DOHH2 (cell line): ENCODE data around the gene RAD23A.
"Not testable (repeated sequence)": the region's sequence is repeated elsewhere in the genome, so short reads cannot be mapped to it uniquely, and the experiment has no call there.

Experiments used
- H3F3A ChIP-seq: fragments of 200-600 bp; sonication (generic), shearing (Covaris generic); 2 replicates; pipeline ENCODE4 v1.6.0; 2016; ENCODE audit warnings: antibody characterized with exemption, mild to moderate bottlenecking; ENCODE audit not compliant: control insufficient read depth, insufficient read depth
- H3K27ac ChIP-seq: fragments of 200-600 bp; sonication (generic); 2 replicates; pipeline ENCODE4 v1.5.1; 2014; ENCODE audit warnings: low read depth, mild to moderate bottlenecking, low read length, moderate library complexity
- H3K27me3 ChIP-seq: fragments of 200-600 bp; sonication (generic); 2 replicates; pipeline ENCODE4 v1.6.1; 2014; ENCODE audit warnings: mild to moderate bottlenecking, low read length, mixed read lengths; ENCODE audit not compliant: control insufficient read depth
- H3K36me3 ChIP-seq: fragments of 200-600 bp; sonication (generic); 2 replicates; pipeline ENCODE4 v1.6.1; 2014; ENCODE audit warnings: mild to moderate bottlenecking, low read length, moderate library complexity, mixed read lengths; ENCODE audit not compliant: control insufficient read depth
- H3K4me1 ChIP-seq: fragments of 200-600 bp; sonication (generic); 2 replicates; pipeline ENCODE4 v1.6.1; 2014; ENCODE audit warnings: mild to moderate bottlenecking, low read length, mixed read lengths; ENCODE audit not compliant: control insufficient read depth
- H3K4me2 ChIP-seq: fragments of 200-600 bp; sonication (generic); 2 replicates; pipeline ENCODE4 v1.6.0; 2014; ENCODE audit warnings: mild to moderate bottlenecking, low read length, moderate library complexity
- H3K4me3 ChIP-seq: fragments of 200-600 bp; sonication (generic); 2 replicates; pipeline ENCODE4 v1.5.1; 2014; ENCODE audit warnings: mild to moderate bottlenecking, low read length, mixed read lengths
- H3K79me2 ChIP-seq: fragments of 200-600 bp; sonication (generic); 2 replicates; pipeline ENCODE4 v1.6.1; 2014; ENCODE audit warnings: mild to moderate bottlenecking, low read length, mixed read lengths; ENCODE audit not compliant: control insufficient read depth
- H3K9me2 ChIP-seq: fragments of 200-600 bp; sonication (generic); replicated peaks from 2 replicates; pipeline ENCODE4 v1.6.1; 2014; ENCODE audit warnings: mild to moderate bottlenecking, low read length, mixed read lengths; ENCODE audit not compliant: control insufficient read depth
- H3K9me3 ChIP-seq: fragments of 200-600 bp; sonication (generic); 2 replicates; pipeline ENCODE4 v1.6.1; 2014; ENCODE audit warnings: antibody characterized with exemption, low read length, mixed read lengths; ENCODE audit not compliant: control insufficient read depth, insufficient read depth
- H4K20me1 ChIP-seq: fragments of 200-600 bp; sonication (generic); 2 replicates; pipeline ENCODE4 v1.6.0; 2014; ENCODE audit warnings: low read depth, mild to moderate bottlenecking, antibody characterized with exemption, low read length, moderate library complexity; ENCODE audit not compliant: control insufficient read depth, insufficient read depth
- EZH2phosphoT487 ChIP-seq: fragments of 200-600 bp; sonication (generic); IDR thresholded peaks from 2 replicates; pipeline ENCODE4 v1.6.1; 2017; ENCODE audit warnings: borderline replicate concordance, mild to moderate bottlenecking, antibody characterized with exemption, low read length, moderate library complexity, mixed read lengths
- TF ChIP-seq, protein P1 (sequence below): fragments of 200-600 bp; sonication (generic); IDR thresholded peaks from one replicate; pipeline ENCODE4 v1.5.1; 2014; ENCODE audit warnings: antibody characterized with exemption, mild to moderate bottlenecking, low read depth, low read length; ENCODE audit not compliant: poor library complexity, severe bottlenecking

RAD23A gene

DNA sequence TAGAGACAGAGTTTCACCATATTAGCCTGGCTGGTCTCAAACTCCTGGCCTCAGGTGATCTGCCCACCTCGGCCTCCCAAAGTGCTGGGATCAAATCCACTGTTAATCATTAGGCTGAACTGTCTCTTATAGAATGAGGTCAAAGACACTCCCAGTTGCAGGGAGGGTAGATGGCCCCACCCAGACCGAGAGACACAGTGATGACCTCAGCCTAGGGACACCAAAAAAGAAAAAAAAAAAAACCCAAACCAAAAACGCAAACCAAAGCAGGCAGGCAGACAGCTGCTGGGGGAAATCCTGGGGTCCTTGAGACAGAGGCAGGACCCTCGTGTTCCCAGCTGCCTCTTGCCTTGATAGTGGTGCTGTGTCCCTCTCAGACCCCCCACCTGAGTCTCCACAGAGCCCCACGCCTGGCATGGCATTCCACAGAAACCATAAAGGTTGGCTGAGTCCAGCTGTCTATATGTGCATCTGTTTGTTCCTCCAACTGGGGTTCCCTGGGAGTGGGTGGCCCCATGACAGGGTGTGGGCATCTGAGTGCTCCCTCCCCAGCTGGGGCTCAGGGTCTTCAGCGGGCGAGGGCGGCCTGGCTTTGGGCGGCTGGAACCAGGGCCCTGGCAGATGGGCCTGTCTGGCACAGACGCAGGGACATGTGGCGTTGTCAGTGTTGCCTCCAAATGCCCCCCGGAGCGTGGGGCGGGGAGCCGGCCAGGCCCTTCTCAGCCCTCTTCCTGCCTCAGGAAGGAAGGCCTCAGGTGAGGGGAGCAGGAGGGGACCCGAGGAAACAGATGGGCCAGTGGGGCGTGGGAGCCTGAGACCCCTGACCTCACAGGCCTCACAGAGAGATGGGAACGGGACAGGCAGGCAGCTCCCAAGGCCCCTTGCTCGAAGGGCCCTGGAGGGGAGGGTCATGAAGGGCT is 28.9 kb downstream of the RAD23A start:
- no peaks in the 10 kb centered on the region for H3K4me1 ChIP-seq
- H3K4me2 ChIP-seq, result no peak overlapping the region
- TF ChIP-seq EZH2phosphoT487, result no peak
- TF ChIP-seq, protein P1, sequence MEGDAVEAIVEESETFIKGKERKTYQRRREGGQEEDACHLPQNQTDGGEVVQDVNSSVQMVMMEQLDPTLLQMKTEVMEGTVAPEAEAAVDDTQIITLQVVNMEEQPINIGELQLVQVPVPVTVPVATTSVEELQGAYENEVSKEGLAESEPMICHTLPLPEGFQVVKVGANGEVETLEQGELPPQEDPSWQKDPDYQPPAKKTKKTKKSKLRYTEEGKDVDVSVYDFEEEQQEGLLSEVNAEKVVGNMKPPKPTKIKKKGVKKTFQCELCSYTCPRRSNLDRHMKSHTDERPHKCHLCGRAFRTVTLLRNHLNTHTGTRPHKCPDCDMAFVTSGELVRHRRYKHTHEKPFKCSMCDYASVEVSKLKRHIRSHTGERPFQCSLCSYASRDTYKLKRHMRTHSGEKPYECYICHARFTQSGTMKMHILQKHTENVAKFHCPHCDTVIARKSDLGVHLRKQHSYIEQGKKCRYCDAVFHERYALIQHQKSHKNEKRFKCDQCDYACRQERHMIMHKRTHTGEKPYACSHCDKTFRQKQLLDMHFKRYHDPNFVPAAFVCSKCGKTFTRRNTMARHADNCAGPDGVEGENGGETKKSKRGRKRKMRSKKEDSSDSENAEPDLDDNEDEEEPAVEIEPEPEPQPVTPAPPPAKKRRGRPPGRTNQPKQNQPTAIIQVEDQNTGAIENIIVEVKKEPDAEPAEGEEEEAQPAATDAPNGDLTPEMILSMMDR, result no peak
- no peaks in the 10 kb centered on the region for H3K9me3 ChIP-seq
- H3K27me3 ChIP-seq, result no peaks in the 10 kb centered on the region
- no peak overlapping the region for H3K27ac ChIP-seq
- no peaks in the 10 kb centered on the region for H3K9me2 ChIP-seq
- H4K20me1 ChIP-seq, result no peaks in the 10 kb centered on the region
- H3F3A ChIP-seq, result no peaks in the 10 kb centered on the region
- H3K79me2 ChIP-seq, result no peaks in the 10 kb centered on the region
- no peaks in the 10 kb centered on the region for H3K36me3 ChIP-seq
- H3K4me3 ChIP-seq, result no peak overlapping the region

DNA sequence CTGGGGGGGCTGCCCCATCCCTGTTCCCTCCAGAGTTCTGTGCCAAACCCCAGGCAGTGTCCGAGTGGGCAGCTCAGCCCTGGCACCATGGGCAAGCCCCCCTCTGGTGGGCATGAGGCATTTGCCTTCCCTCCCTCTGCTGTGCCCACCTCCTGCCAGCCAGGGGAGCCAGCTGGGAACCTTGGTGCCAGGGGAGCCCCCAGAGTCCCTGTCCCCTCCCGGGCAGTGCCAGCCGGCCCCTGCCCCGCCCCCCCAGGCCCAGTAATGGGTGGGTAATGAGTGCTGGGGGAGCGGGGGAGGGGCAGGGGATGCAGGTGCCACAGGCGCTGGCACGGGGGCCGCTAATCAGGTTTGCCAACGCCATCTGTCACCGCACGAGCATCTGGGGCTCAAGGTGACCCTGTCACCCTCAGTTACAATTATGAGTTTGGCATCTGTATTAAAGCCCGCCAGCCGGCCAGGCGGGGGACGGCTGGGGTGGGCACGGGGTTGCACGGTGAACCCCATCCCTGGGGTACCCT is 29.6 kb downstream of the RAD23A start:
- Histone ChIP-seq H3F3A (no peaks in the 10 kb centered on the region), H3K4me2 (no peak overlapping the region)

DNA sequence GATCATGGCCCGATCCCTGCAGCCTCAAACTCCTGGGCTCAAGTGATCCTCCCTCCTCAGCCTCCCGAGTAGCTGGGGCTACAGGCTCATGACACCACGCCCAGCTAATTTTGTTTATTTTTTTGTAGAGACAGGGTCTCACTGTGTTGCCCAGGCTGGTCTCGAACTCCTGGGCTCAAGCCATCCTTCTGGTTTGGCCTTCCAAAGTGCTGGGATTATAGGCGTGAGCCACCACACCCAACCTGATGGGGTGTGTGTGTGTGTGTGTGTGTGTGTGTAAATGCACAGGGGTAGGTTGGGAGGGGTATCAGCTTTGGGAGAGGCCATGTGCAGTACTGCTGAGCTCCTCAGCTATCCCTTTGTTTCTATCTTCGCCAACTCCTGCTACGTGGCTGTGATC is 30.4 kb downstream of the RAD23A start:
- not testable (repeated sequence) for H3K79me2 ChIP-seq, H3K4me2 ChIP-seq, H3K4me1 ChIP-seq, H3K27ac ChIP-seq, H3F3A ChIP-seq, H3K36me3 ChIP-seq, H3K27me3 ChIP-seq, H3K4me3 ChIP-seq, H3K9me3 ChIP-seq, H4K20me1 ChIP-seq, H3K9me2 ChIP-seq

More for the DNA sequence above, 29.6 kb downstream of the RAD23A start:
- no peaks in the 10 kb centered on the region for H3K9me2 ChIP-seq
- no peaks in the 10 kb centered on the region for H3K79me2 ChIP-seq
- H3K4me1 ChIP-seq, result no peaks in the 10 kb centered on the region; the same call in 1 of the 2 replicates
- no peaks in the 10 kb centered on the region for H4K20me1 ChIP-seq
- no peak overlapping the region for H3K4me3 ChIP-seq
- no peak overlapping the region for H3K27ac ChIP-seq
- H3K9me3 ChIP-seq, result no peaks in the 10 kb centered on the region
- no peaks in the 10 kb centered on the region for H3K36me3 ChIP-seq
- H3K27me3 ChIP-seq, result no peaks in the 10 kb centered on the region
- TF ChIP-seq, protein P1, result no peak
- TF ChIP-seq EZH2phosphoT487, result no peak

DNA sequence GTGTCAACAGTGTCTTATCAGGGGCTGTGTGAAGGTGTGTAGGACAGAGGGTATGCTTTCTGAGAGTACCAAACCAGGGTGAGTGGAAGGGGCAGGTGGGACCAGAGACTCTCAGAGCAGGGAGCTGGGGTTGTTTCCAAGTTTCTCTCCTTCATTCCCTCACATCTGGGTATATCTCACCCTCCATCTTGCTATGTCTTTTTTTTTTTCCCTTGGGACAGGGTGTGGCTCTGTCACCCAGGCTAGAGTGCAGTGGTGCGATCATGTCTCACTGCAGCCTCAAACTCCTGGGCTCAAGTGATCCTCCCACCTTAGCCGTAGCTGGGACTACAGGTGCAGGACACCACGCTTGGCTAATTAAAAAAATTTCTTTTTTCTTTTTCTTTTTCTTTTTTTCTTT is 34.3 kb downstream of the RAD23A start:
- no peak for TF ChIP-seq EZH2phosphoT487
- TF ChIP-seq, protein P1, result no peak
- no peaks in the 10 kb centered on the region for H4K20me1 ChIP-seq
- no peaks in the 10 kb centered on the region for H3F3A ChIP-seq
- no peaks in the 10 kb centered on the region for H3K79me2 ChIP-seq
- H3K36me3 ChIP-seq, result no peaks in the 10 kb centered on the region
- H3K9me2 ChIP-seq, result no peaks in the 10 kb centered on the region
- no peak overlapping the region for H3K27ac ChIP-seq
- no peak overlapping the region for H3K4me2 ChIP-seq
- no peaks in the 10 kb centered on the region for H3K9me3 ChIP-seq
- H3K27me3 ChIP-seq, result peaks cover 19% of the 10 kb centered on the region
- H3K4me3 ChIP-seq, result no peak overlapping the region
- peaks cover 4% of the 10 kb centered on the region for H3K4me1 ChIP-seq
